ENCODE measurements around the gene ABCC5. TPM values are rescaled to one million over a fixed set of nuclear protein-coding genes. Genes with fewer than 3 reads are reported as not detected.

The ABCC5 gene
- total RNA-seq, 1 donor from 2014 or later = 109 TPM

DNA sequence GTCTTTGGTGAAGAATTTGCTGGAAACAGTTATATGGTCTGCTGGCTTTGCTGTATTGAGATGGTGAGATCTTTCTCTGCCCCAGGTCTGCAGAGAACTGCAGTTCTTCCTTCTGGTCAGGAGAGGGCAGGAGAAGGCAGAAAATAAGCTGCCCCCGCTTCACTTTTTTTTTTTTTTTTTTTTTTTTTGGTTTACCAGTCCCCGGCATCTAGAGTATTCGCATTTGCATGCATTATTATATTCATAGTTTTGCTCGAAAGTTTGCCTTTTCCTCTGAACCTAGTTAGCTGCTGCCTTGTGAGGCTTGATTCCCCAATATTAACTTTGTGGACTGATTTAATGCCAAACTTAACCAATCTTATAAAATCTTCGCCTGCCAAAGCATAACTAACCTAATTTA lies 122.4 kb downstream of the ABCC5 start:
- Mint-ChIP-seq H3K36me3 (ENCODE audit: insufficient read depth) (no peaks in the 10 kb centered on the region), H3K9me3 (ENCODE audit: low read depth) (peaks cover 4% of the 10 kb centered on the region), H3K4me1 (ENCODE audit: low read depth) (no peaks in the 10 kb centered on the region), H3K27me3 (peaks cover 14% of the 10 kb centered on the region), H3K4me3 (ENCODE audit: low read depth) (no peak overlapping the region), H3K27ac (no peak overlapping the region)
- TF ChIP-seq, protein P1, sequence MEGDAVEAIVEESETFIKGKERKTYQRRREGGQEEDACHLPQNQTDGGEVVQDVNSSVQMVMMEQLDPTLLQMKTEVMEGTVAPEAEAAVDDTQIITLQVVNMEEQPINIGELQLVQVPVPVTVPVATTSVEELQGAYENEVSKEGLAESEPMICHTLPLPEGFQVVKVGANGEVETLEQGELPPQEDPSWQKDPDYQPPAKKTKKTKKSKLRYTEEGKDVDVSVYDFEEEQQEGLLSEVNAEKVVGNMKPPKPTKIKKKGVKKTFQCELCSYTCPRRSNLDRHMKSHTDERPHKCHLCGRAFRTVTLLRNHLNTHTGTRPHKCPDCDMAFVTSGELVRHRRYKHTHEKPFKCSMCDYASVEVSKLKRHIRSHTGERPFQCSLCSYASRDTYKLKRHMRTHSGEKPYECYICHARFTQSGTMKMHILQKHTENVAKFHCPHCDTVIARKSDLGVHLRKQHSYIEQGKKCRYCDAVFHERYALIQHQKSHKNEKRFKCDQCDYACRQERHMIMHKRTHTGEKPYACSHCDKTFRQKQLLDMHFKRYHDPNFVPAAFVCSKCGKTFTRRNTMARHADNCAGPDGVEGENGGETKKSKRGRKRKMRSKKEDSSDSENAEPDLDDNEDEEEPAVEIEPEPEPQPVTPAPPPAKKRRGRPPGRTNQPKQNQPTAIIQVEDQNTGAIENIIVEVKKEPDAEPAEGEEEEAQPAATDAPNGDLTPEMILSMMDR (IDR thresholded peaks at IDR 0.05; ENCODE audit: unreplicated experiment) = peak; percentile 79
- no peak for DNase-seq (ENCODE audit: low spot score, unreplicated experiment)

DNA sequence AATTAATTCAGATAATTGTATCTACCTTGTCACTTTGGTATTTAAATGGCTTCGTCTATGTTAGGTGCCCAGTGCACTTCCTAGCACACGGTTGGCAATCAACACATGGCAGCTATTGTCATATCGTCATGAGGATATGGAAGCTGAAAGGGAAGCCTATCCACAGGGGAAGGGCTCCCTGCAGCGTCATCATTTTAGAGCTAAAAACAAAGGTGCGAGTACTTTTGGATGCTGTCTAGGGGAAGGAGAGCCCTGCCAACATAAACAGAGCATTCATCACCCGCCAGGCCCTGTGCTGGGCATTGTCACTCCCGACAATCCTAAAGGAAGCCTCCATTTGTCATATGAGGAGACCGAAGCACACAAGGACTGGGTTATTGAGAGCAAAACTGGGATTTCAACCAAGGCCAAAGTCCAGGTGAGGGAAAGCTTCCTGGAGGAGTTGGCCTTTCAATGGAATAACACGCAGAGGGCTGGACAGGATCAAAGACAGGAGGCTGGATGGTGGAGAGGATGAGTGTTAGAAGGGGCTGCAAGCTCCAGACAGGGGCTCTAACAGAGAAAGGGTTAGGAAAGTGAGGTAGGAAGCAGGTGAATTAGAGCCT lies 125.0 kb downstream of the ABCC5 start:
- no peak for DNase-seq (ENCODE audit: low spot score, unreplicated experiment)
- H3K27ac Mint-ChIP-seq = no peak overlapping the region
- TF ChIP-seq, protein P1 (IDR thresholded peaks at IDR 0.05; ENCODE audit: unreplicated experiment) = no peak
- no peaks in the 10 kb centered on the region for H3K36me3 Mint-ChIP-seq (ENCODE audit: insufficient read depth)
- no peaks in the 10 kb centered on the region for H3K4me1 Mint-ChIP-seq (ENCODE audit: low read depth)
- no peaks in the 10 kb centered on the region for H3K9me3 Mint-ChIP-seq (ENCODE audit: low read depth)
- peaks cover 22% of the 10 kb centered on the region for H3K27me3 Mint-ChIP-seq
- H3K4me3 Mint-ChIP-seq (ENCODE audit: low read depth) = no peak overlapping the region

DNA sequence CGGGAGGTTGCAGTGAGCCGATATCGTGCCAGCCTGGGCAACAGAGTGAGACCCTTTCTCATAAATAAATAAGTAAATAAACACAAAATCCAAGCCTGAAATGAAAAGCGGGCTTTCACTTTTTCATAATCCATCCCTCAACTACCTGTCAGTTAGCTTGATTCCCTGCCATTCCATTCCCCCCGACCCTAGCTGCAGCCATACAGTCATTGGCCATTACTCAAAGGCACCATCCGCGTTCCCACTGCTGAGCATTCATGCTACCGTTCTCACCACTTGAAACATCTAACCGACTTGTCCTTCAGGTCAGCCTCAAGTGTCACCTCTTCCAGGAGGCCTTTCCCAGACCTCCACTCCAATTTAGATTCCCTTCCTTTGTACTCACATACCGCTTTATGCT lies 131.9 kb downstream of the ABCC5 start:
- TF ChIP-seq, protein P1 (IDR thresholded peaks at IDR 0.05; ENCODE audit: unreplicated experiment) = no peak
- Mint-ChIP-seq H3K4me1 (ENCODE audit: low read depth) (peaks cover 18% of the 10 kb centered on the region), H3K4me3 (ENCODE audit: low read depth) (peak overlapping the region; percentile 0), H3K9me3 (ENCODE audit: low read depth) (no peaks in the 10 kb centered on the region), H3K36me3 (ENCODE audit: insufficient read depth) (no peaks in the 10 kb centered on the region), H3K27ac (no peak overlapping the region), H3K27me3 (peaks cover 17% of the 10 kb centered on the region)
- no peak for DNase-seq (ENCODE audit: low spot score, unreplicated experiment)

DNA sequence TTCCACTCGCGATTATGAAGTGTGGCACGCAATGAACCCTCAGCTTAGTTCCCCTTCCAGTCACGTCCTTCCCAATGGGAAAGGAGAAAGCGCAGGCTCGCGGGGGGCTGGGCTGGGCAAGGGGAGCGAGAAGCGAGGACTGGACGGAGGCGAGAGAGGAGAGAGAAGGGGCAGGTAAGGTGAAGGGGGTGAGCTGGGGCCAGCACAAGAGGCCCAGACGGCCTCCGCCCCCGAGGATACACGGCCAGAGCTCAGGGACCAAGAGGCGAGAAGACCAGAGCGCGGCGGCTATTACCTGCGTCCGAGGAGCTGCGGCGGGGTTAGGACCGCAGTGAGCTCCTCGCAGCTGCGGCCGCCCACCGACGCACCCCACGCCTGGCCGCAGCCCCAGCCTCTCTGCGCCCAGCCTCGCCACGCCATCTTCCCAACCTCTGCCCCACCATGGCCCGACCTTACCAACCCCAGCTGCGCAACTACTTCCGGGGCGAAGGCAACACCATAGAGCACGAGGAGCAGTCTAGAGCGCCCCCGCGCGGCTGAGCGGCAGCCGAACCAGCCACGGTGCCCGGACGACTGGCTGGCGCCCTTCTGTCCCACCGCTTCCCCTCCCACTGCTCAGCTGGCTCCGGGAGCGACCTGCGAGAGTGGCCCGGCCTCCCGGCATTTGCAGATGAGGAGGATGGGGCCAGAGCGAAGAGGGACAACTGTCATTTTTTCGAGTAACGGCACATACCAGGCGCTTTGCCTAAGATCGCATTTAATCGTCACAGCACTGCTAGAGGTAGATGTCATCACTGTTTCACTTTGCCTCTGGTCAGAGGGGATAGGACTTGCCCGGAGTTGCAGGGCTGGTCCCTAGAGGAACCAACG lies 133.0 kb downstream of the ABCC5 start, which contains the start of gene PARL:
PARL (minus strand) TSS at position 454 of the 870 bp plus-strand sequence; CDS start at position 420, 34 bp downstream.
- DNase-seq (ENCODE audit: low spot score, unreplicated experiment) = peak; percentile 95
- Mint-ChIP-seq H3K27me3 (peaks cover 13% of the 10 kb centered on the region), H3K4me3 (ENCODE audit: low read depth) (peak within 1 kb of the TSS; percentile 91), H3K9me3 (ENCODE audit: low read depth) (no peaks in the 10 kb centered on the region), H3K27ac (peak within 1 kb of the TSS; percentile 93), H3K36me3 (ENCODE audit: insufficient read depth) (no peaks in the 10 kb centered on the region), H3K4me1 (ENCODE audit: low read depth) (peaks cover 18% of the 10 kb centered on the region)
- TF ChIP-seq, protein P1 (IDR thresholded peaks at IDR 0.05; ENCODE audit: unreplicated experiment) = peak; percentile 99

DNA sequence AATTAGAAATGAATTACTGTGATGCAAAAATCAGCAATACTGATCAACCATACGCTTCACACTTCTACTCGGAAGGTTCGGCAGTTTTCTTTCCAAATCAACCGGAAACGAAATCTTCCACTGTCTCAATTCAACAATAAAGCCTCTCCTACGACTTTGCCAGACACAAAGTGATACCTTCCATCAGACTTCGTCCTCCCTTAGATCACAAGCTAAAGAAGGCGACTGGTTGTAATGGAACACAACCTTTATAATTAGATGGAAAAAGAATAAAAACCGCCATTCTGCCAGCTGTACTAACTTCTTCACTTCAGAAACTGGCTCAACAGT lies 133.6 kb downstream of the ABCC5 start:
- peaks cover 18% of the 10 kb centered on the region for H3K4me1 Mint-ChIP-seq (ENCODE audit: low read depth)
- TF ChIP-seq, protein P1 (IDR thresholded peaks at IDR 0.05; ENCODE audit: unreplicated experiment) = no peak
- H3K9me3 Mint-ChIP-seq (ENCODE audit: low read depth) = no peaks in the 10 kb centered on the region

More for the DNA sequence above, 133.6 kb downstream of the ABCC5 start:
- H3K4me3 Mint-ChIP-seq (ENCODE audit: low read depth) = peak overlapping the region; percentile 91
- no peak for DNase-seq (ENCODE audit: low spot score, unreplicated experiment)
- peaks cover 10% of the 10 kb centered on the region for H3K27me3 Mint-ChIP-seq
- H3K27ac Mint-ChIP-seq = peak overlapping the region; percentile 93
- H3K36me3 Mint-ChIP-seq (ENCODE audit: insufficient read depth) = peaks cover under 1% of the 10 kb centered on the region
